Liver (tissue), 9 donors: ENCODE measurements around the gene CUX1. TPM values are rescaled to one million over a fixed set of nuclear protein-coding genes. Genes with fewer than 3 reads are reported as not detected.

Source experiments
- DNase-seq: peaks from one replicate; pipeline ENCODE4 v3.0.0-alpha.2; 2017; ENCODE audit warnings: low spot score
- H3K27ac ChIP-seq, 2 donors: one replicate each; pipeline ENCODE4 v1.7.0; 2013; ENCODE audit warnings: inconsistent platforms in 2 of 2, low read length in 2 of 2, control low read depth in 1 of 2, low read depth in 1 of 2, mild to moderate bottlenecking in 1 of 2
- H3K27me3 ChIP-seq, 4 donors: one replicate each; pipeline versions ENCODE4 v1.6.1 to v1.7.0; 2013; ENCODE audit warnings: low read length in 3 of 4, inconsistent platforms in 1 of 4, mild to moderate bottlenecking in 1 of 4, moderate library complexity in 1 of 4; ENCODE audit not compliant: control insufficient read depth in 4 of 4, insufficient read depth in 4 of 4
- H3K36me3 ChIP-seq, 4 donors: one replicate each; pipeline versions ENCODE4 v1.6.1 to v1.7.0; 2013; ENCODE audit warnings: low read length in 3 of 4, mild to moderate bottlenecking in 3 of 4, low read depth in 1 of 4, moderate library complexity in 1 of 4; ENCODE audit not compliant: control insufficient read depth in 4 of 4, insufficient read depth in 3 of 4
- H3K4me1 ChIP-seq, 4 donors: one replicate each; pipeline versions ENCODE4 v1.6.1 to v1.7.0; 2013; ENCODE audit warnings: low read length in 3 of 4, mild to moderate bottlenecking in 3 of 4, moderate library complexity in 1 of 4; ENCODE audit not compliant: control insufficient read depth in 4 of 4, insufficient read depth in 4 of 4
- H3K4me3 ChIP-seq, 3 donors: one replicate each; pipeline versions ENCODE4 v1.6.1 to v1.7.0; 2013; ENCODE audit warnings: low read length in 3 of 3, control low read depth in 1 of 3, low read depth in 1 of 3, mild to moderate bottlenecking in 1 of 3
- H3K9ac ChIP-seq, 2 donors: one replicate each; pipeline ENCODE4 v1.7.0; 2013; ENCODE audit warnings: low read length in 2 of 2, mild to moderate bottlenecking in 2 of 2, moderate library complexity in 2 of 2, control low read depth in 1 of 2, low read depth in 1 of 2
- H3K9me3 ChIP-seq, 4 donors: one replicate each; pipeline versions ENCODE4 v1.6.1 to v1.7.0; 2013; ENCODE audit warnings: low read length in 3 of 4; ENCODE audit not compliant: control insufficient read depth in 4 of 4
- ATF3 ChIP-seq: IDR thresholded peaks from 2 replicates; pipeline ENCODE4 v1.6.1; 2016; ENCODE audit warnings: antibody characterized with exemption
- CTCF ChIP-seq: fragments of 150-350 bp; IDR thresholded peaks from 2 replicates; pipeline ENCODE4 v1.5.1; 2017; ENCODE audit warnings: improper control_type of control experiment, low read depth, low read length; ENCODE audit not compliant: missing input control
- EGR1 ChIP-seq, 2 donors: IDR thresholded peaks; 2 replicates each; pipeline ENCODE4 v1.6.1; 2016 to 2018; ENCODE audit warnings: antibody characterized with exemption in 2 of 2, low read depth in 2 of 2
- FOXA1 ChIP-seq: IDR thresholded peaks from 2 replicates; pipeline ENCODE4 v1.6.1; 2016; ENCODE audit warnings: antibody characterized with exemption
- FOXA2 ChIP-seq: IDR thresholded peaks from 2 replicates; pipeline ENCODE4 v1.6.1; 2016; ENCODE audit warnings: antibody characterized with exemption
- GABPA ChIP-seq, 2 donors: IDR thresholded peaks in 1 of 2; conservative IDR thresholded peaks in 1 of 2; 2 replicates each; pipeline ENCODE4 v1.6.1; 2016; ENCODE audit warnings: antibody characterized with exemption in 2 of 2, mild to moderate bottlenecking in 1 of 2, moderate library complexity in 1 of 2
- HNF4A ChIP-seq, 2 donors: conservative IDR thresholded peaks; 2 replicates each; pipeline ENCODE4 v1.6.1; 2016; ENCODE audit warnings: antibody characterized with exemption in 2 of 2, mild to moderate bottlenecking in 2 of 2
- HNF4G ChIP-seq: IDR thresholded peaks from 2 replicates; pipeline ENCODE4 v1.6.1; 2016; ENCODE audit warnings: antibody characterized with exemption
- JUND ChIP-seq, 2 donors: IDR thresholded peaks; 2 replicates each; pipeline ENCODE4 v1.6.1; 2016; ENCODE audit warnings: antibody characterized with exemption in 2 of 2
- MAX ChIP-seq: IDR thresholded peaks from 2 replicates; pipeline ENCODE4 v1.6.1; 2016; ENCODE audit warnings: antibody characterized with exemption
- NR2F2 ChIP-seq: IDR thresholded peaks from 2 replicates; pipeline ENCODE4 v1.6.1; 2016; ENCODE audit warnings: antibody characterized with exemption
- RAD21 ChIP-seq, 2 donors: IDR thresholded peaks; 2 replicates each; pipeline ENCODE4 v1.6.1; 2016; ENCODE audit warnings: antibody characterized with exemption in 2 of 2, mild to moderate bottlenecking in 2 of 2
- REST ChIP-seq: IDR thresholded peaks from 2 replicates; pipeline ENCODE4 v1.6.1; 2016; ENCODE audit warnings: antibody characterized with exemption, mild to moderate bottlenecking
- RXRA ChIP-seq, 2 donors: IDR thresholded peaks; 2 replicates each; pipeline ENCODE4 v1.6.1; 2017 to 2018; ENCODE audit warnings: antibody characterized with exemption in 2 of 2, mild to moderate bottlenecking in 1 of 2
- SP1 ChIP-seq: IDR thresholded peaks from 2 replicates; pipeline ENCODE4 v1.6.1; 2018; ENCODE audit warnings: antibody characterized with exemption, mild to moderate bottlenecking
- TAF1 ChIP-seq: conservative IDR thresholded peaks from 2 replicates; pipeline ENCODE4 v1.6.1; 2016; ENCODE audit warnings: antibody characterized with exemption, mild to moderate bottlenecking
- YY1 ChIP-seq: IDR thresholded peaks from 2 replicates; pipeline ENCODE4 v1.6.1; 2016; ENCODE audit warnings: antibody characterized with exemption, mild to moderate bottlenecking
- ZBTB33 ChIP-seq: IDR thresholded peaks from 2 replicates; pipeline ENCODE4 v1.6.1; 2016; ENCODE audit warnings: antibody characterized with exemption
- WGBS: extraction: QIAGEN DNeasy Blood & Tissue Kit; methylation state at CpG from one replicate; pipeline ENCODE4 v1.1.7; 2013; 5-methylcytosine and 5-hydroxymethylcytosine counted together
- polyA plus RNA-seq, 2 donors: library from polyadenylated mRNA; stranded (reverse) in 1 of 2; unstranded in 1 of 2; fragments of 200-250 nt in 1 of 2; fragments of >200 nt in 1 of 2; fragmentation: Nextera tagmentation in 1 of 2; extraction: Ambion mirVana in 1 of 2; gene quantifications; one replicate each; pipeline versions ENCODE4 v1.2.1 to v1.2.3, GENCODE V29; 2013 to 2015
- total RNA-seq, 2 donors: library from RNA; depleted of rRNA; stranded (reverse); fragments of >200 nt; gene quantifications; one replicate each; pipeline ENCODE4 v1.2.3, GENCODE V29; 2014
- donor health status: healthy.
- donor health status: healthy.
- donor health status: healthy.
- donor health status: healthy.
- donor health status: healthy.

The CUX1 gene
- total and polyA plus RNA-seq, 4 donors: 18.6 to 40.6 (median 21.4) TPM

- 77% methylated on average over 15 of the region's 15 CpGs for WGBS
- DNase-seq: no peak
- Histone ChIP-seq H3K4me3 (no peak overlapping the region), H3K4me1 (peaks cover 9 to 34% (median 21%) of the 10 kb centered on the region in 4 donors), H3K36me3 (no peaks in the 10 kb centered on the region), H3K9ac (no peak overlapping the region), H3K9me3 (no peaks in the 10 kb centered on the region), H3K27me3 (no peaks in the 10 kb centered on the region), H3K27ac (no peak overlapping the region)
- TF ChIP-seq JUND (IDR thresholded peaks at IDR 0.05) (no peak), HNF4A (conservative IDR thresholded peaks at IDR 0.05) (peak; percentile 22 to 54), EGR1 (IDR thresholded peaks at IDR 0.05; ENCODE audit: low read depth in 2 of 2) (no peak), ATF3 (no peak), GABPA (IDR thresholded peaks at IDR 0.05 in 1 of 2, conservative IDR thresholded peaks at IDR 0.05 in 1 of 2) (no peak), FOXA1 (no peak), YY1 (no peak), MAX (no peak), NR2F2 (no peak), REST (no peak), RAD21 (IDR thresholded peaks at IDR 0.05) (no peak), RXRA (IDR thresholded peaks at IDR 0.05) (peak in 1 of 2 donors; percentile 37)
Measured at GRCh38 chr7:101945034-101945758, 127.8 kb downstream of the CUX1 start.

GRCh38 chr7:101947899-101948298 is 130.5 kb downstream of the CUX1 start:
- TF ChIP-seq SP1 (no peak), HNF4G (no peak), REST (peak; percentile 32), HNF4A (conservative IDR thresholded peaks at IDR 0.05) (peak in 1 of 2 donors; percentile 23), NR2F2 (no peak), FOXA1 (no peak), CTCF (no peak), YY1 (peak; percentile 25), GABPA (IDR thresholded peaks at IDR 0.05 in 1 of 2, conservative IDR thresholded peaks at IDR 0.05 in 1 of 2) (no peak), FOXA2 (no peak), ATF3 (no peak), RXRA (IDR thresholded peaks at IDR 0.05) (peak in 1 of 2 donors; percentile 41), TAF1 (no peak), EGR1 (IDR thresholded peaks at IDR 0.05; ENCODE audit: low read depth in 2 of 2) (no peak), RAD21 (IDR thresholded peaks at IDR 0.05) (peak; percentile 19 to 21), JUND (IDR thresholded peaks at IDR 0.05) (peak in 1 of 2 donors; percentile 14), MAX (no peak), ZBTB33 (no peak)
- no peaks in the 10 kb centered on the region for H3K9me3 ChIP-seq
- H3K27ac ChIP-seq: peak overlapping the region; percentile 38 to 43
- H3K4me1 ChIP-seq: peaks cover 2 to 11% (median 5%) of the 10 kb centered on the region in 4 donors
- 43% methylated on average over 10 of the region's 10 CpGs for WGBS
- no peak overlapping the region for H3K9ac ChIP-seq
- no peaks in the 10 kb centered on the region for H3K27me3 ChIP-seq
- no peak overlapping the region for H3K4me3 ChIP-seq
- no peaks in the 10 kb centered on the region for H3K36me3 ChIP-seq
- no peak for DNase-seq
